Activated CD8-positive, alpha-beta memory T cell treated with anti-CD3 and anti-CD28 coated beads, Interleukin-2, amount 50 U/mL, for 24 hours (primary cell): ENCODE results near the gene MBNL1.

Experiments
- DNase-seq: peaks from one replicate; pipeline ENCODE4 v3.0.0-alpha.2; 2020; ENCODE audit errors: extremely low read depth

The MBNL1 gene

DNA sequence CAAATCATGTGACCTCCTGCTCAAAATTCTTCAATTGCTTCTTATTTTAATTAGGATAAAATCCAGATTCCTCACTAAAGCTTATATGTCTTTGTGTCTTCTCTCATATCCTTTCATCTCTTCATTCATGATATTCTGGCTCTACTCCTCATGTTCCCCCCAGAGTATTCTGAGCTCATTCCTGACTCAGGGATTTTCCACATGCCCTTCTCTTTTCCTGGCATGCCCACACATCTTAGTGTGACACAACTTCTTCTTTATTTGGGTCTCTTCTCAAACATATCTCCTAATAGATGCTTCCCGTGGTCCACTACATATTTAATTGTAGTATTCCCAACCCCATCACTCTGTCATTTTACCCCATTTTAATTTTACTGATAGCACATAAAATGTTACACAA, 15.2 kb upstream of the MBNL1 start:
- no peak for DNase-seq

DNA sequence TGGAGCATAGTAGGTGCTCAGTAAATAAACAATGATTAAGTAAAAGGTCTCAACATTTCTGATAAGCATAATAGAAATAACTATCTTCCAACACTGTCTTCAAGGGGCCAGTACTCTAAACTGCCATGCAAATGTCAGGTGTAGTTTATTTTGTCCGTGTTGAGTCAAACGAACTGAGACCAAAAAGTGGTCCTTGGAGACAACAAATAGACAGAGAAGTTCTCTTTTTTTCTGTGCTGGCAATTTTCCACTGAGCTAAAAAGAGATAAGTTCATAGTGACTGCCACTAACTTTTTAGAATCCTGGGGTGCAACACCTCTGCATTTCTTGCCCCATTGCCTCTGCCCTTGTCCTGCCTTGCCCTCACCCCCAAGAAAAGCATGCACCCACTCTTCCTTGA, 14.7 kb upstream of the MBNL1 start:
- DNase-seq = no peak

DNA sequence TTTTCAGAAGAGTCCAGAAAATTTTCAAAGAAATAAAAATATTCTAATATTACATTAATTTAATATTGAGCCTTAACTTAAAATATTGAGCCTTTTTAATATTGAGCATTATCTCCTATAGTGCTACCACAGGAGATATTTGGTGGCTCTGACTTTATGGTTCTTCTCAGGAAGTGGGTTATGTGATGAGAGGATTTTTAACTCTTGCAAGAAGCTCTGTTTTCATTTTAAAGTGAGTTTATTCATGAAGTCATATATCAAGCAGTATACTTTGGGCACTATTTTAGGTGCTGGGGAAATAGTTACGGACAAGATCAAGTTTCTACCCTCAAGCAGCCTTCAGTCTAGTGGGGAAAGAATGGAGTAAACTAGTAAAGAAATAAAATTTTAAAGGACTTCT, 13.4 kb upstream of the MBNL1 start:
- DNase-seq = no peak

DNA sequence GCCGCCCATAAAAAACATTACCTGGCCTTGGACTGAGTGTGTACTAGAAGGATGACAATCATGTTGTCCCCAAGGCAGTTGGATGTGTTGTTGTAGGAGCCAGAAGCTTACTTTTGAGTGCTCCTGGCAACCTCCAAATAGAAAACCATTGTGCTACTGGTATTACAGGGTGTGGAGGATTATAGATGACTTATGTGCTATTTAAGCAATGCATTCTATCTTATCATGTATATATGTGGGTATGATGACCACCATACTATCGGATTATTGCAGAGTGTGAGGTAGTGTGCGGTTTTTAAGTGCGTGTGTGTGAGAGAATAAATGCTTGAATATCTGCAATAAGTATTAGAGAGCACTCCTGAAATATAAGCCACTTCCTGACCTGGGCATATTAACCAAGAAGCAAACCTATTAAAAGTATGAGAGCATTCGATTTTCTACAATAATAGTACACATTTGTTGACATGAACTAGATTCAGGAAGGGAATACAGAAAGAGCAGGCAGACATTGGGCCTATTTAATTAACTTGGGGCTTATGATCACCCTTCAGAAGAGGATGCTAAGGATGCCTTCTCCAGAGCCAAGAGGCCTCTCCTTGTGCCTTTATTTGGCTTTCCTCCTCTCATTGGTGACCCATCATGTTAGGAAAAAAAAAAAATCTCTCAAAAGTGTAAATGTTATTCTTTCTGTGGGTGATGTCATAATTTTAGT, 11.7 kb upstream of the MBNL1 start:
- DNase-seq = no peak

DNA sequence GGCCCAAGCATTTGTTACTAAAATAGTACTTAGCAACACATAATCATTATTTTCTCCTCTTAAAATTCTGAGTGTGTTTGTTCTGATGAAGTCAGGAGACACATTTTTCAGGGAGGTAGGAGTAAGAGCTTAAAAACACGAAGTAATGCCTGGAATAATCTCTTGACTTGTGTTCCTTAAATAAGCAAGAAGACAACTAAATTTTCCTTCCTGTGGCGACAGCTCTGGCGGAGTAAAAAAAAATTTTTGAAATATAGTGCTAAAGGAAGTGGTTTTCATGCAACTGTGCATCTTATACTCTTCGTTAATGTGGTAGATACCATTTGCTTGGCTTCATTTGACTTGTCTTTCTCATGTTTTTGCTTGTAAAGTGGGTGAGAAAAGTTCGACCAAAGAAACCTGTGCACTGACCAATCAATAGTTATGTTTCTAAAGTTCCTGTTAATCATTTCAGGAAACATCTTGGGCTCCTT, 11.1 kb upstream of the MBNL1 start:
- no peak for DNase-seq

DNA sequence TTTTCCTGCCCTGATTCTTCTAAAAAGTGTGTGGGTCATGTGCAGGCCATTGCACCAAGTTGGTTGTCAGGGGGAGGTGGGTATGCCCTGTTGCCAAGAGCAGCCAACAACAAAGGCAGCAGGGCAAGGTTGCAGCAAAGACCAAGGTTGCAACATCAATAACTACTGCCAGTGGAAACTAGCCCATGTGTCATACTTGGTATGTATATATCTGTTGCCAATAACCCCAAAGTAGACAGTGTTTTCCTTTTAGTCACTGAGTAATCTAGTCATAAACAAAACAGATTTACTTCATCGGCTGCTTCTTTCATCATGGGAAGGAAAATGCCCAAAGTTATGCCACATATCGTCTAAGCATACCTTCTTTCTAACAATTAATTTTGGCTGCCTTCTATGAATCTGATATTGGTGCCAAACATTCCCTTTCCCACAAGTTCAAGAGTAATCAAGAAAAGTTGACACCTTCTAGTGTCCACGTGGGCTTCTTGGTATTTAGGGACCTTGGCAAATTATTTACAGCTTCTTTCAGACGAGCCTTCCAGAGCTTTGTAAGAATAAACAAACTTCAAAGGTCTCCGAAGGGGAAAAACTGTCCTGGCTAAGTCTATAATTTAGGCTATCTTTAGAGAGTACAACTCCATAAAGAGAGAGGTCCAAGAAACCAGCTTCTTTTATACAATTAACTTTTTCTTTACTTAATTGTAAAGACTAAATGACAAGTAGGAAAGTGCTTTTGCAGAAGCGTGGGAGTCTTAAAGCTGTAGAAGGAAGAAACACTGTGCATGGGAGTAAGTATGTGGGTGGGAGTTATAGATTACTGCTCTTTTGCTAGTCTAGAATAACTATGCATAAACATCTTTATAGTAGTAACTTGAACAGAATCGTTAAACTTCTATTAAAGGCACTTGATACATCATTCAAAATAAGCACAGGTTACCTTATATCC, 10.0 kb upstream of the MBNL1 start:
- no peak for DNase-seq

DNA sequence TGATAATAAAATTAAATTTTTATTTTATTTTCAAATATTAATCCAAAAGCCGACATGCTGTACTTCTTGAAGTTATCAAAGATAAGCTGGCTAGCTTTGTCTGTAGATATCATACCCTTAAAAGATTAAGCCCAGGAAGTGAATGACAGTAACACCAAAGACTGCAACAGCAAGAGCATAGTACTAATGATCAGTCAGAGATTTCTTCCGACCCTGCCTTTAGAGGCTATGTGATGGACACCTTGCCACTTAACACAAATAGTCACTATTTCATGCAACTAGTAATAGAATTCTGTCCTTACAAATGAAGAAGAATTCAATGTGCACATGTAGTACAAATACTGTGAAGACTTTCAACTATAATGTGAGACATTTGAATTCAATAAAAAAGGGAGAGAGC, 9.3 kb upstream of the MBNL1 start:
- no peak for DNase-seq

DNA sequence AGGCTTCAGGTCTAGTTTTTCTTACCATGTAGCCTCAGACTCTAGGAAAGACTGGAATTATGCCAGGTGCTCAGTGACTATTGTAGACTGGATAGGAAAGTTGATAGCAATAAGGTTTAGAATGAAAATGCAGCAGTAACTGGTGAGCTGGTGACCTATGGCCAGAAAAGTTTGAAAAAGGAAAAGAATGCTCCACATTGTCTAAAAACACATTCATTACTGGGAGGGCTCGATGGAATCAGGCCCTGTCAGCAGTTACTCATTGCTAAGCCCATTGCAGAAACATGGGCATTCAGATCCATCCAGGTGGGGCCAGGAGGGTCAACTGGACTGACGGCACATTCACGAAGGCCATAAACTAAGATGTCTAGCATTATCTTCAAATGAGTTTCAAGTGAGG, 8.7 kb upstream of the MBNL1 start:
- no peak for DNase-seq

DNA sequence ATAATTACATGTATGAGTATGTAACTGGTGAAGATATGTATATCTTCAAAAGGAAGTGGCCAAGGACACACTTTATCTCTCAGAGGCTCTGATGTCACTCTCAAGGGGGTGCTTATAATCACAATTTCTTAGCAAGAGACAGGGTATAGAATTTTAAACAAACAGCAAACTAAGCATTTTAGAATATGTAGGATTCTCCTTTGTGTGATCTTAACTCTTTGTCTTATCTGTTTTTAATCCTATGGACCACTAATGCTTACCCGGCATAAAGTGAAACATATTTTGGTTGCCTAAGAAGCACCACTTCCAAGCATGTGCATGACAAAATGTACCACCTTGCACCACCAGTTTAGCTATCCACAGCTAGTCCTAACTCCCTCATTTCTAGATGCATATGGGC, 8.2 kb upstream of the MBNL1 start:
- DNase-seq = no peak

DNA sequence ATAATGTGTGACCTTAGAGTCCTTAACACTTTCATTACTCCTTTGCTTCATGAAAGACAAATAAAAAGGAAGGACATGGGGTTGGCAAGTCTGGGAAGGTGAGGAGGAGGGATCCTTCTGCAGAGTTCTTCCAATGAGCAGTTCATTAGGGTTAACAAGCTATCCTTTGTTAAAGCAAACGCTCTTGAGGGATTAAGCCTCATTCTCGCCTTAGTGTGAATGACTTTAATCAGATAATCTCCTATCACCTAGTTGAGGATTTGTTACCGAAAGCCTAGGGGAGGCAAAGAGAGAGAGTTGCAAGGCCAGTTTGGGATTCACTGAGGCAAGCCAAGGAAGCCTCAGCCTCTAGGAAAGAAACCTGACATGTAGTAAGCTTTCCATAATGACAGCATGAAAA, 7.4 kb upstream of the MBNL1 start:
- no peak for DNase-seq

DNA sequence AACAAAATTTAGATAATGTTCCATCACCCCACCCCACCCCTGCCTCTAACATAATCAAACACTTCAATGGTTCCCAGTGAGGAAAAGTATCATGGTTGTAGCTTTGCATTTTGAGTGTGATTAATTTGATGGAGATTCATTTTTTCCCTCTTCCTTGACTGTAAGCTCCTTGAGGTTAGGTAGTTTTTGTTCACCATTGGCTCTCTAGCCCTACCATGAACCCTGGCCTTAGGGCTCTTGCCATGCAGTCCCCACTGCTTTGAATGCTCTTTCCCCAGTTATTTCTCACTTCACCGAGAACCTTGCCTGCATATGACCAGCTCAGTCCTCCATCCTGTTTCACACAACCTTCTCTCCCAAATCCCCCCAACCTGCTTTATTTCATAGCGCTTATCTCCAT, 5.0 kb upstream of the MBNL1 start:
- no peak for DNase-seq

DNA sequence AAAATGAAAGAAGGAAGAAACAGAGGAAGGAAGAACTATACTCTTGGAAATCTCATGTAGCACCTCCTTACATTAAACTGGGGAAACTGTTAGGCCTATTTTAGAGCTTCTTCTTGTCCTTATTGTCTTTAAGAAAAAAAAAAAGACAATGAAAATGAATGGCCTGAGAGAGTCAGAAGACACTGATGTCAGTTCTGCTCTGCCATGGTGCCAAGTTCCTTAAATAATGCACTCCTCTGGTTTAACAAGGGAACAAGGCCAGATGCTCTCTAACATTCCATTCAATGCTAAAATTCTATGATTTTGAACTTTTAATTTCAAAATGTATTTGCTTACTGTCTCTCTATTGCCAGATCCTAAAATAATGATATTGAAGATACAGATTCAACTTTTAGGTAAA, 4.4 kb upstream of the MBNL1 start:
- DNase-seq = no peak

DNA sequence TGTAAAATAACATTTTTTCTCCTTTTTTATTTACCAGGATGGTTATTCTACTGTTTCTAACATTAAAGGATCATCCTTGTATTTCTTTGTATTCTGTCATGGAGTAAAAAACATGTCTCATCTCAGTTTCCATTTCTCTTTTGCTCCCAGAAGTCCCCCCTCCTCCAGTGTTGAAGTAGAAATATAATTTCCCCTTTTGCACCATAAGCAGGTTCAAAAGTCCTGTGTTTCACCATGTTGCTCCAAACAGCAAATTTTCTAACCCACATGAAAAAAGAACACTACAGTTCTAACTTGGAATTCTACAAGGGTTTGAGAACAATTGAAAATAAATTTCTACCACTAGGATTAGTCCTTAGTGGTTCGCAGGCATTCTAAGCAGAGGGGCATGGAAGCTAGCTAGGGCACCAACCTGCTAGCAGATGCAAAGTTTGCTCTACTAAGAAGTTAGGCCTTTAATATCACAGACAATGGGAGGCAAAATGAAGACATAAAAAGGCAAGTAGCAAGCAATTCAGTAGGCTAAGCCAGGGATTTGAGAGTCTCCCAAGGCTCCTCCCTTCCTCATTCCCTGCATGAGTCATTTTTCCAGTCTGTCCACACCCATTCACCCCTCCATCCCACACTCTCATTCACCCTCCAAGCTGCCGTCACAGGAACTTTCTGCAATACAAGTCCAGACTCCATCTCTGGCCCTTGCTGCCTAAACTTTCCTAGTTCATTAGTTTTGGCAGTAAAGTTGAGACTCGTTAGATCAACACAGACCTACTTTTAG, 2.3 kb upstream of the MBNL1 start:
- no peak for DNase-seq

DNA sequence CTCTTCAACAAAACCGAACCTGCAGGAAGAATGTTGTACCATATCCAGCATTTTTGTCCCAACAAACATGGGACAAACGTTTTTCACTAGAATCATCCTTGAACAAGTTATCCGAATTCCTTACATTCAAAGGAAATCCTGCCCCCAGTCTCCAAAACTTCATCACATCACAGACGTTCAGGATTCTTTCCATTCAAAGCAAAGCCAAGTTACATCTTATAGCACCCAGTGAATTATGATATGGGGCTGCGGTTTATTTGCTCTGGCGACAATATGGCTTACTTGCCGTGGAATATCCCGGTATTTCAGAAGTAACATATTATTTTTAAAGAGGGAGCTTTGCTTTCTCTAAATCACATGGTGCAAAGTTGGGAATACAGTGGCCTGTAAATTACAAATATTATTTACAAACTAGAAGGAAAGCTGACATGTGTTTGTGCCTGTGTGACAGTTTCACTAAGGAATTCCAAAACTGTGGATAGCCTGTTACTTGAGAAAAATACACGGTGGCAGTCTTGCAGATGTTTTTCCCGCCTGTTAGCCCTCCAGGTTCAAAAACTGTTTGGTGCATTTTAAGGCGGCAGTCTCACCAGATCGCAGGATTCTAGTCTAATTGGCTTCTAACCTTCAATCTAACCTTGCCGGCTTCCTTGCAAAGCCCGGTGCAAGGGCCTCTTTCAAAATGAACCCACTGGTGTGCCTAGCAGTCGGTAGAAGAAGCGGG, 736 bp upstream of the MBNL1 start:
- DNase-seq = no peak

DNA sequence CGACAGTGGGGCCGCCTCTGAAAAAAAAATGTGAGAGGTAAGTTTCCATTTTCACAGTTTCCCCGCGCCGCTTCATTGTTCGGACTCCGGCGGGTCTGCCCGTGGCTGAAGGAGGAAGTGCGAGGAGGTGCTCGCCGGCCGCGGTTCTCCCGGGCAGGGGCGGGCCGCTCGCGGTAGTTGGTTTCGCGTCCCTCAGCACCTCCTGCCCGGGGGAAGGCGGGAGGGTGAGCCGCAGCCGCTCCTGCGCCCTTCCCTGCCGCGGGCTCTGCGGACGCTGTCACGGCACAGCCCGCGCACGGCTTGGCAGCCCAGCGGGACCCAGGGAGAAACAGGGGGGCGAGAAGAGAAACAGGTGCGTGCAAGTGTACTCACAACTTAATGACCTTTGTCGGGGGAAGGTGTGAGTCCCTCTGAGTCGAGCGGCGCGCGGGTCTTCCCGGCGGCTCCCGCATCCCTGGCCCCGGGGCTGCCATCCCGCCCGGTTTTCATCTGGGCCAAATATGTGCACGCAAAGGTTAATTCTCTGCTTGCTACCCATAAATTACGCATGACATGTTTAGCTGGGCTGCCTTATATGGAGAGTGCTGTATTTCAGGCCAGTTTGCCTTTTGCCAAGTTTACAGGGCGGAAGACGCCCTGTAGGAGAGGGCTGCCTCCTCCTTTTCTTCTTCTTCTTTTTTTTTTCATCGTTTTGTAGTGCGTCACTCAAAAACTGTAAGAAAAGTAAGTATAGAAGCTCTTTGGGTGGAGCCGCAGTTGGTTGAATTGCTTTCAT, 514 bp downstream of the MBNL1 start:
- no peak for DNase-seq

DNA sequence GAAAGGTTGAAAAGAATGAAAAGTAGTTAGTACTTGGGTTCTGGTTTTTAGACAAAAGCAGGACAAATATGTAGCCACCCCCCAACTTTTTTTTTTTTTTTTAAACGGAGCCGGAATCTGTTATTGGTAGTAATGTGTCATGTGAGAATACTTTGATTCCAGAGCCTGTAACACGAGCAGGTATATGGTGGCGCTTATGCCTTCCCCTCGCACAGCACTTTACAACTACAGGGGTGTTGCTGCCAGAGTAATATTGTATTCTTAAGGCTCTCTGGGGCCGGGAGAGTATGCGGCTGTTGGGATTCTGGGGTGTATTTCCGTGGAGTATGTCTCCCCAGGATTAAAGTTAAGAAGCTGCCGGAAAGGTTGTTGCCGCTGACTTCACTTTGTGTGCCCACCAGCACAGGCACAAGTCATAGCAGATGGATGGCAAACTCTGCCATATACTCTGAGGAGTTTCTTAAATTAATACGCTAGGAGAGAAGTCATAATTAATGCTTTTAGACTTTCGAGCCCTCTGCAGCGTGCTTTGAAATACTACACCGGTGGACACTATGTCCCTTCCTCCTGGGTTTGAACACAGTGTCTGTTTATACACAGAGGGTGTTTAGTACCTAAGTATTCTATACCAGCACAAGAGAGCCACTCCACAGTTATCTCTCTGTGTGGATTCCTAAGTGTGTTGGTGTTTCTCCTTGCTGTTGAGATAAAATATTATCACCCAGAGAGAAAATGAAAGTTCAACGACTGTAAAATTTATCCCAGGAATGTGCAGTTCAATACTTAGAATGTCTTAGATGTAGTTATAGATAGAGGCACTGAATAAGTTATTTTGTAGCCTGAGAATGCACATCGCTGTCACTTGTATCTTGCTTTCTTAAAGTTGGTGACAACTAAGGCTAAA, 1.4 kb downstream of the MBNL1 start:
- no peak for DNase-seq

DNA sequence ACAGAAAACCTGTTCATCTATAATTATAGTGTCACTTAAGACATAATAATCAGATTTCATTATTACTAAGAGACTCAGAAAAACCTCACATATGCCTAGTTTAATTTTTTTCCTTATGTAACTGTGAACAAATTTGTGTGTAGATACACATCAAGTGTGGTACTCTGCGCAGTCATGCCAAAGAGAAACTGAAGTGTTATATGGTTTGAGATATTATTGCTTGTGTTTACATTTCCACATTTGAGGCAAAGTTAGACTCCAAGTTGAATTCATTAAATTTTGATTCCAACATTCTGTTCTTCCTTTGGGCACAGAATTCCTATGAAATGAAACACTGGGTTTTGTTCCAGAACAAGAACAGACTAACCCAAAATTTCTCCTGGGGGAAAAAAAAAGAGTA, 2.2 kb downstream of the MBNL1 start:
- no peak for DNase-seq

DNA sequence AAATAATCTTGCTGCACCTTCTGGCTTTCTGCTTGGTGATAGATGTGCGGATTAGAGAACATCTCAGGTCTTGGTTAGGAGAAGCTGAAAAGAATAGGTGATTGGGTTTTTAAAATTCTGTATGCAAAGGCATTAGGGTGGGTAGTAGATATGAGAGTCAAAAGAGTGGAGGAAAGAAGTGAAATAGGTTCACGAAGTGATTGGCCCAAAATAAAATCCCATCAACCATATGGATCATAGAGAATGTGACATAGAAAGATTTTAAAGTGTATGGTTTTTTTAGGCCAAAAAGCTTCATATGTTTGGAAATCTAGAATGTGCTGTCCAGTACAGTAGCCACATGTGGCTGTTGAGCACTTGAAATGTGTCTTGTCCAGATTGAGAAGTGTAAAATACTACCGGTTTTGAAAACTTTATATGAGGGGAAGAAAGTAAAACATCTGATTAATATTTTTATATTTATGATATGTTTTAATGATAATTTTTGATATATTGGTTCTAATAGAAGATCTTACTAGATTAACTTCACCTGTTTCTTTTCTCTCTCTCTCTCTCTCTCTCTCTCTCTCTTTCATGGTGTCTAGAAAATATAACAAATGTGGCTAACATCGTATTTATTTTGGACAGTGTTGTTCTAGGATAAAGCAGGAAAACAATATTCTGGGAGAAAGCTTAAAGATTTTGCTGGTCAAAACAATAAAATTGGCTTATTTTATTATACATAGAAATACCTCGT, 2.9 kb downstream of the MBNL1 start:
- DNase-seq = no peak

DNA sequence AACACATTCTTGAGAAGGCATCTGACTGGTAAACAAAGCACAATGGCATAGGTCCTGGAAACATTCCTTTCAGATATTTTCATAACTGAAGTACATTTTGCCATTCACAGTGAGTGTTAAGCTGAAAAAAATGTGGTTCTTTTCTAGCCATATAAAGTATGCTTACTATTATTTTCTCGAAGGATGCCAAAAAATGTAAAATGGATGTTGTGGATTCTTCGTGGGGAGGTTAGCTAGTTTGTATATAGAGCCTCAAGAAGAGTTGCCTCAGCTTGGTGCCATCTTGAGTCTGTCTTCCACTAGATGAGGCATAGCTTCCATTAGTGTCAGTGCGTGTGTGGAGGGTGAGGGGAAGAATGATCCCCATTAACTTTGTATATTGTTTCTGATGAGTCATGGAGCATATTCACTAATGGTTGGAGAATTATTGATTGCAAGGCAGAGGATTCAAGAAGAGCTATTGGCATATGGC, 4.1 kb downstream of the MBNL1 start:
- DNase-seq = no peak
